Transverse colon (tissue), 4 donors: ENCODE data around the gene MTO1. TPM values are rescaled to one million over a fixed set of nuclear protein-coding genes. Genes with fewer than 3 reads are reported as not detected.

ENCODE experiments used
- DNase-seq: peaks from one replicate; pipeline ENCODE4 v3.0.0-alpha.2; 2019
- H3K27ac ChIP-seq, 4 donors: fragments of 200-600 bp; sonication (generic); 2 replicates each; pipeline ENCODE4 v1.5.1; 2016 to 2018; ENCODE audit warnings: inconsistent platforms in 4 of 4
- H3K27me3 ChIP-seq: fragments of 200-600 bp; sonication (generic); 2 replicates; pipeline ENCODE4 v1.5.1; 2017; ENCODE audit warnings: inconsistent platforms
- H3K36me3 ChIP-seq, 4 donors: fragments of 200-600 bp; sonication (generic); 2 replicates each; pipeline ENCODE4 v1.5.1; 2017 to 2019; ENCODE audit warnings: inconsistent platforms in 4 of 4
- H3K4me1 ChIP-seq, 4 donors: fragments of 200-600 bp; sonication (generic); 2 replicates each; pipeline ENCODE4 v1.5.1; 2017 to 2020; ENCODE audit warnings: inconsistent platforms in 4 of 4
- H3K4me3 ChIP-seq, 4 donors: fragments of 200-600 bp; sonication (generic); 1 replicate in 1 of 4; 2 replicates in 3 of 4; pipeline versions ENCODE4 v1.5.1 to v1.6.1; 2017 to 2019; ENCODE audit warnings: inconsistent platforms in 4 of 4
- H3K9me3 ChIP-seq, 2 donors: fragments of 200-600 bp; sonication (generic); 2 replicates each; pipeline ENCODE4 v1.5.1; 2017 to 2019; ENCODE audit warnings: inconsistent platforms in 2 of 2
- EP300 ChIP-seq: sonication (generic); formaldehyde crosslinking; IDR thresholded peaks from one replicate; pipeline ENCODE4 v1.6.1; 2017; ENCODE audit warnings: antibody characterized with exemption, low read depth
- POLR2A ChIP-seq: fragments of 450-650 bp; IDR thresholded peaks from one replicate; pipeline ENCODE4 v1.6.1; 2016; ENCODE audit warnings: antibody characterized with exemption, mild to moderate bottlenecking, moderate library complexity
- POLR2AphosphoS5 ChIP-seq, 3 donors: sonication (generic); formaldehyde crosslinking; IDR thresholded peaks; one replicate each; pipeline ENCODE4 v1.6.1; 2016; ENCODE audit warnings: antibody characterized with exemption in 3 of 3
- WGBS, 2 donors: methylation state at CpG; one replicate each; pipeline ENCODE4 v1.1.5; 2018; ENCODE audit warnings: low coverage in 1 of 2; 5-methylcytosine and 5-hydroxymethylcytosine counted together
- in situ Hi-C, 4 donors: fragments of 200-750 bp; cut with MboI; loops; one replicate each; pipeline versions ENCODE4 v1.15.0 to v1.15.1; 2017; ENCODE audit warnings: low sequenced_read_pairs in 3 of 4, low pct_ligation_motif_present in 1 of 4, low pct_unique_long_range_greater_than_20kb in 1 of 4
- intact Hi-C: fragments of 100-400 bp; cut with DNase I; formaldehyde crosslinking; loops from one replicate; pipeline ENCODE4 v1.15.1; 2023; ENCODE audit warnings: low total_unique reads
- total RNA-seq, 4 donors: library from RNA; depleted of rRNA; stranded (reverse); fragments of >200 nt; gene quantifications; one replicate each; pipeline ENCODE4 v1.1.0, GENCODE V29; 2016
- TF ChIP-seq, protein P1 (sequence below), 5 experiments: fragments of 200-600 bp in 3 of 5; fragments of 450-650 bp in 2 of 5; sonication (generic) in 3 of 5; IDR thresholded peaks; 1 replicate in 2 of 5; 2 replicates in 3 of 5; pipeline ENCODE4 v1.5.1; 2016 to 2017; ENCODE audit warnings: antibody characterized with exemption in 5 of 5, inconsistent platforms in 3 of 5, mild to moderate bottlenecking in 2 of 5, moderate library complexity in 1 of 5

MTO1 gene
- total RNA-seq, 4 donors from 2014 or later, result 9.6 to 27.7 (median 22.2) TPM

GRCh38 chr6:73523434-73524123 lies 62.0 kb downstream of the MTO1 start:
- Histone ChIP-seq H3K27ac (peak overlapping the region; percentile 97 to 100 (median 99)), H3K27me3 (no peaks in the 10 kb centered on the region), H3K36me3 (peaks cover 0 to 7% (median 0%) of the 10 kb centered on the region in 4 donors), H3K4me3 (peak overlapping the region; percentile 57 to 77 (median 66)), H3K4me1 (peaks cover 5 to 31% (median 21%) of the 10 kb centered on the region in 4 donors), H3K9me3 (no peaks in the 10 kb centered on the region)
- in situ Hi-C loops (loop anchor here in 3 of 4 donors (10.0 to 25.0 kb wide), 2 partner anchors 51 to 89 kb away; no protein-coding TSS in a partner anchor), intact Hi-C loops (loop anchor here (10.0 kb wide), 1 partner anchor 61 kb away; no protein-coding TSS in a partner anchor)
- peak; percentile 82 for DNase-seq
- TF ChIP-seq, protein P1, sequence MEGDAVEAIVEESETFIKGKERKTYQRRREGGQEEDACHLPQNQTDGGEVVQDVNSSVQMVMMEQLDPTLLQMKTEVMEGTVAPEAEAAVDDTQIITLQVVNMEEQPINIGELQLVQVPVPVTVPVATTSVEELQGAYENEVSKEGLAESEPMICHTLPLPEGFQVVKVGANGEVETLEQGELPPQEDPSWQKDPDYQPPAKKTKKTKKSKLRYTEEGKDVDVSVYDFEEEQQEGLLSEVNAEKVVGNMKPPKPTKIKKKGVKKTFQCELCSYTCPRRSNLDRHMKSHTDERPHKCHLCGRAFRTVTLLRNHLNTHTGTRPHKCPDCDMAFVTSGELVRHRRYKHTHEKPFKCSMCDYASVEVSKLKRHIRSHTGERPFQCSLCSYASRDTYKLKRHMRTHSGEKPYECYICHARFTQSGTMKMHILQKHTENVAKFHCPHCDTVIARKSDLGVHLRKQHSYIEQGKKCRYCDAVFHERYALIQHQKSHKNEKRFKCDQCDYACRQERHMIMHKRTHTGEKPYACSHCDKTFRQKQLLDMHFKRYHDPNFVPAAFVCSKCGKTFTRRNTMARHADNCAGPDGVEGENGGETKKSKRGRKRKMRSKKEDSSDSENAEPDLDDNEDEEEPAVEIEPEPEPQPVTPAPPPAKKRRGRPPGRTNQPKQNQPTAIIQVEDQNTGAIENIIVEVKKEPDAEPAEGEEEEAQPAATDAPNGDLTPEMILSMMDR (IDR thresholded peaks at IDR 0.05), result no peak
- no peak for TF ChIP-seq EP300
- TF ChIP-seq POLR2AphosphoS5 (IDR thresholded peaks at IDR 0.05), result peak; percentile 69 to 88 (median 87)
- TF ChIP-seq POLR2A, result peak; percentile 89
- 3 to 24% methylated on average over 5 to 50 of the region's 50 CpGs for WGBS, 2 donors

DNA sequence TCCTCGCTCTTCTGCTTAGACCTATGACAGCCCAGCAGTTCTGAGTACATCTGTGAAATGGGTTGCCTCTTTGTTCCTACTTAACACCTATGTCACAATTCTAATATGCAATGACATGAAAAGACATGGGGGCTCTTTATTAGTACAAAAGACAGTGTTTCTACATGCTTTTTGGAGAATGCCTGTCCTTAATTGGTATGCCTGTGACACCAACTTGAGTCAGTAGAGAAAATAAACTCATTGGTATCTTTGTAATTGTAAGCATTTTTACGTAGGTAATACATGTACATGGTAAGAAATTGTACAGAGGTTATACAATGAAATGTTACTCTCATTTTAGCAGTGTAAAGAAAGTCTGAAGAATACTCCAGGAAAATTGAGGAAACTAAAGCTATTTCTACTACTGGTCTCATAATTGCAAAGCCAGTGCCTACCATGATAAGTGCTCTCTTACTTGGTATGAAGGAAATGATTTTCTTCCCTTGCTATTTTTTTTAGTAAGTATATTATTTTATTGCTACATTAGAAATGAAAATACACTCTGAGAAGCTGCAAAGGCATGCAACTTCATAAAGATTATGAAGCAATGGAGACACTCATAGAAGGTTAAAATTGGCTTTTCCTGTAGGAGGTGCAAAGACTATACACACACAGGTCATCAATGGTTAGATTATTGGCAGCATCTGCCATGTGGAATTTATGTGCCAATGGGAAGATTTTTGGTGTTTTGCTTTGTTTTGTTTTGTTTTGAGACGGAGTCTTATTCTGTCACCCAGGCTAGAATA lies 64.2 kb downstream of the MTO1 start:
- Histone ChIP-seq H3K9me3 (no peaks in the 10 kb centered on the region), H3K27ac (no peak overlapping the region), H3K36me3 (no peaks in the 10 kb centered on the region), H3K27me3 (no peaks in the 10 kb centered on the region), H3K4me1 (peaks cover 3 to 20% (median 13%) of the 10 kb centered on the region in 4 donors), H3K4me3 (no peak overlapping the region)
- TF ChIP-seq EP300 (no peak), POLR2AphosphoS5 (IDR thresholded peaks at IDR 0.05) (no peak), POLR2A (no peak)
- TF ChIP-seq, protein P1 (IDR thresholded peaks at IDR 0.05), result no peak
- in situ Hi-C loops, result loop anchor here in 1 of 4 donors (10.0 kb wide), 1 partner anchor 49 kb away; no protein-coding TSS in a partner anchor
- WGBS, 2 donors, result 97 to 98% methylated on average over 3 of the region's 3 CpGs
- DNase-seq, result no peak
- intact Hi-C loops, result loop anchor here (10.0 kb wide), 1 partner anchor 59 kb away; no protein-coding TSS in a partner anchor

GRCh38 chr6:73528897-73529296 lies 67.4 kb downstream of the MTO1 start:
- in situ Hi-C loops, result loop anchor here in 1 of 4 donors (10.0 kb wide), 1 partner anchor 46 kb away; no protein-coding TSS in a partner anchor

More at GRCh38 chr6:73528897-73529296, 67.4 kb downstream of the MTO1 start:
- Histone ChIP-seq H3K27me3 (no peaks in the 10 kb centered on the region), H3K4me1 (peaks cover 0 to 6% (median 2%) of the 10 kb centered on the region in 4 donors), H3K36me3 (no peaks in the 10 kb centered on the region), H3K4me3 (no peak overlapping the region), H3K9me3 (no peaks in the 10 kb centered on the region), H3K27ac (no peak overlapping the region)
- WGBS, 2 donors, result 78 to 86% methylated on average over 4 to 7 of the region's 7 CpGs
- TF ChIP-seq POLR2AphosphoS5 (IDR thresholded peaks at IDR 0.05) (no peak), EP300 (no peak), POLR2A (no peak)
- TF ChIP-seq, protein P1 (IDR thresholded peaks at IDR 0.05), result no peak
- intact Hi-C loops, result loop anchor here (10.0 kb wide), 1 partner anchor 56 kb away; no protein-coding TSS in a partner anchor
- no peak for DNase-seq
